ENCODE measurements around the gene PPP1R14C.

GRCh38 chr6:150276937-150277742 is 134.3 kb downstream of the PPP1R14C start:
- TF ChIP-seq POLR2AphosphoS5 (IDR thresholded peaks at IDR 0.05; ENCODE audit: low read length) (no peak), CTCF (IDR thresholded peaks at IDR 0.05 in 2 of 3, conservative IDR thresholded peaks at IDR 0.05 in 1 of 3; ENCODE audit: control insufficient read depth in 2 of 3, extremely low read depth in 1 of 3, insufficient read depth in 1 of 3, low read depth in 3 of 3, low read length in 3 of 3) (no peak), BHLHE40 (IDR thresholded peaks at IDR 0.05; ENCODE audit: borderline replicate concordance in 1 of 2, low read depth in 2 of 2, low read length in 1 of 2) (no peak), ESRRA (IDR thresholded peaks at IDR 0.05; ENCODE audit: low read length) (no peak), CHD2 (IDR thresholded peaks at IDR 0.05; ENCODE audit: borderline replicate concordance, low read depth, low read length) (no peak), TCF3 (IDR thresholded peaks at IDR 0.05; ENCODE audit: borderline replicate concordance, insufficient read depth, low read depth, low read length) (no peak), CREB1 (IDR thresholded peaks at IDR 0.05; ENCODE audit: low read depth) (no peak), SPI1 (IDR thresholded peaks at IDR 0.05; ENCODE audit: borderline replicate concordance, insufficient read depth, low read depth, low read length) (no peak), TBL1XR1 (IDR thresholded peaks at IDR 0.05; ENCODE audit: low read depth, low read length) (no peak)

Measured in GM12878 (cell line).